Ectodermal cell (in vitro differentiated cells): ENCODE data around the gene KAT8.

Experiments
- H3K27ac ChIP-seq: 2 replicates; pipeline ENCODE4 v1.7.0; 2013; ENCODE audit warnings: mild to moderate bottlenecking, low read depth, low read length; ENCODE audit not compliant: insufficient read depth, poor library complexity, severe bottlenecking
- H3K27me3 ChIP-seq: 2 replicates; pipeline ENCODE4 v1.7.0; 2013; ENCODE audit warnings: mild to moderate bottlenecking, low read length; ENCODE audit not compliant: insufficient read depth, control insufficient read depth, poor library complexity, severe bottlenecking
- H3K36me3 ChIP-seq: one replicate; pipeline ENCODE4 v1.7.0; 2013; ENCODE audit warnings: low read length; ENCODE audit not compliant: control insufficient read depth, insufficient read depth
- H3K4me1 ChIP-seq: one replicate; pipeline ENCODE4 v1.7.0; 2013; ENCODE audit warnings: low read length; ENCODE audit not compliant: control insufficient read depth, insufficient read depth
- H3K4me3 ChIP-seq: 2 replicates; pipeline ENCODE4 v1.7.0; 2013; ENCODE audit warnings: low read depth, low read length, control low read depth; ENCODE audit not compliant: insufficient read depth
- H3K9me3 ChIP-seq: 2 replicates; pipeline ENCODE4 v1.7.0; 2013; ENCODE audit warnings: mild to moderate bottlenecking, low read length, moderate library complexity; ENCODE audit not compliant: control insufficient read depth
- WGBS, 2 experiments: methylation state at CpG; one replicate each; pipeline ENCODE4 v1.1.7; 2013; ENCODE audit warnings: missing lambda C conversion rate in 2 of 2; 5-methylcytosine and 5-hydroxymethylcytosine counted together

The KAT8 gene

DNA sequence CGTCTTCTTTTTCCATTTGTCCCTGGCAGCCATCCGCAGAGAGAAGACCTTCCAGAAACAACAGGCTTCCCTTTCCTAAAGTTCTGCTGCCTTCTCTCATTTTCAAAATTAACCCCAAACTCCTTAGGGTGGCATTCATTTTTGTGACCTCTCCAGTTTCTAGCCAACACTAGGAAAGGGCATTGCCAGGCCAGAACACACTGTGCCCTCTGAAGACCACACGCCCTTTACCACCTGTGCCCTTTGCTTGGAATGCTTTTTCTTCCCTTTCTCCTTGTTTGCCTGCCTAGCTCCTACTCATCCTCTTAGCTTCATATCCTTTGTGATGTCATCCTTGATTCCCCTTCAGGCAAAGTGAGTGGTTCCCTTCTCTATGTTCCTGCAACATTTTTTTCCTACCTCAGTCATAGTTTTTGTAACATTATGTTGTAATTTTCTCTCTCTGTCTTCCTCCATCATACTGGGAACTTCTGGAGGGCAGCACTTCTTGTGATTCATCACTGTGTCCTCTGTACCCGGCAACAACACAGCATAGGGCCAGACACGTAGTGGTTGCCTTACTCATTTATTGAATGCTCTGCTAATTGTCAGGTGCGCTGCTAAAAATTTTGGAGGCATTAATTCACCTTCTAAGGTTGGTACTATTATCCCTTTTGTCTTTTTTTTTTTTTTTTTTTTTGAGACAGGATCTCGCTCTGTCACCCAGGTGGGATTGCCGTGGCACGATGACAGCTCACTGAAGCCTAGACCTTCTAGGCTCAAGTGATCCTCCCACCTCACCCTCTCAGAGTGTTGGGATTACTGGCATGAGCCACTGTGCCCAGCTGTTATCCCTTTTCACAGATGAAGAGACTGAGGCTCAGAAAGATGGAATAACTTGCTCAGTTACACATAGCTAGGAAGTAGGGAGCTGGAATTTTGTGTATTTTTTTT is 1.0 kb downstream of the KAT8 start:
- H3K9me3 ChIP-seq, result no peaks in the 10 kb centered on the region
- 69 to 71% methylated on average over 9 of the region's 9 CpGs for whole genome bisulfite sequencing, 2 experiments
- no peaks in the 10 kb centered on the region for H3K27me3 ChIP-seq
- H3K27ac ChIP-seq, result no peak overlapping the region
- no peaks in the 10 kb centered on the region for H3K4me1 ChIP-seq
- H3K4me3 ChIP-seq, result peak overlapping the region; percentile 75
- H3K36me3 ChIP-seq, result peaks cover 26% of the 10 kb centered on the region

DNA sequence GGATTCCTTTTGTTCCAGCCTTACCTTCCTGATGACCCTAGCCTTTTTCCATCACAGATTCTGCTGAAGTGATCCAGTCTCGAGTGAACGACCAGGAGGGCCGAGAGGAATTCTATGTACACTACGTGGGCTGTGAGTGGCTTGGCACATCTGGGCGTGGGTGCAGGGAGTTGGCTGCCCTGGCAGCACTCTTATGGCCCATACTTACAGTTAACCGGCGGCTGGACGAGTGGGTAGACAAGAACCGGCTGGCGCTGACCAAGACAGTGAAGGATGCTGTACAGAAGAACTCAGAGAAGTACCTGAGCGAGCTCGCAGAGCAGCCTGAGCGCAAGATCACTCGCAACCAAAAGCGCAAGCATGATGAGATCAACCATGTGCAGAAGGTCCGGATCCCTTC is 2.7 kb downstream of the KAT8 start:
- Histone ChIP-seq H3K9me3 (no peaks in the 10 kb centered on the region), H3K4me1 (no peaks in the 10 kb centered on the region), H3K27me3 (no peaks in the 10 kb centered on the region), H3K27ac (no peak overlapping the region), H3K36me3 (peaks cover 26% of the 10 kb centered on the region), H3K4me3 (no peak overlapping the region)
- 96% methylated on average over 16 of the region's 16 CpGs for WGBS, 2 experiments

DNA sequence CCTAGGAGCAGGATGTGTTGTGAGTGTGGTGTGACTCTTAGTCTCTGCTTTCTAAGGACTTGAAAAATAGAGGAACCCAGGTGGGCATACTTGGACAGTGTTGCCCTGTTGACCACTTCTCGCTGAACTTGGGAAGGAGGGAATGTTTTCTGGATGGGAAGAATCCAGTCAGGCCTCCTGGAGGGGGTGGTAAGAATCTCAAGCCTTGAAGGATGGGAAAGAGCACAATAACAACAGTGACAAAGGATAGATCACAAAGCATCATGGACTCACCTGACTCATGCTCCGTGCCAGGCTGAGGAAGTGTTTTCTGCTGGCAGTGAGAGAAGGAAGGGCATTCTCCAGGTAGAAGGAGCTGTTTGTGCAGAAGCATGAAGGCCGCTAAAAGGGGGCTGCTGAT is 8.4 kb downstream of the KAT8 start:
- 95 to 96% methylated on average over 3 of the region's 3 CpGs for WGBS, 2 experiments
- Histone ChIP-seq H3K27me3 (no peaks in the 10 kb centered on the region), H3K27ac (no peak overlapping the region), H3K36me3 (peaks cover 19% of the 10 kb centered on the region), H3K4me1 (no peaks in the 10 kb centered on the region), H3K4me3 (no peak overlapping the region), H3K9me3 (no peaks in the 10 kb centered on the region)

- WGBS, 2 experiments, result 94 to 95% methylated on average over 13 of the region's 13 CpGs
- Histone ChIP-seq H3K9me3 (no peaks in the 10 kb centered on the region), H3K36me3 (peaks cover 11% of the 10 kb centered on the region), H3K4me1 (no peaks in the 10 kb centered on the region), H3K27ac (no peak overlapping the region), H3K27me3 (no peaks in the 10 kb centered on the region), H3K4me3 (no peak overlapping the region)
These were observed 9.7 kb downstream of the KAT8 start for GRCh38 chr16:31127182-31127581.

DNA sequence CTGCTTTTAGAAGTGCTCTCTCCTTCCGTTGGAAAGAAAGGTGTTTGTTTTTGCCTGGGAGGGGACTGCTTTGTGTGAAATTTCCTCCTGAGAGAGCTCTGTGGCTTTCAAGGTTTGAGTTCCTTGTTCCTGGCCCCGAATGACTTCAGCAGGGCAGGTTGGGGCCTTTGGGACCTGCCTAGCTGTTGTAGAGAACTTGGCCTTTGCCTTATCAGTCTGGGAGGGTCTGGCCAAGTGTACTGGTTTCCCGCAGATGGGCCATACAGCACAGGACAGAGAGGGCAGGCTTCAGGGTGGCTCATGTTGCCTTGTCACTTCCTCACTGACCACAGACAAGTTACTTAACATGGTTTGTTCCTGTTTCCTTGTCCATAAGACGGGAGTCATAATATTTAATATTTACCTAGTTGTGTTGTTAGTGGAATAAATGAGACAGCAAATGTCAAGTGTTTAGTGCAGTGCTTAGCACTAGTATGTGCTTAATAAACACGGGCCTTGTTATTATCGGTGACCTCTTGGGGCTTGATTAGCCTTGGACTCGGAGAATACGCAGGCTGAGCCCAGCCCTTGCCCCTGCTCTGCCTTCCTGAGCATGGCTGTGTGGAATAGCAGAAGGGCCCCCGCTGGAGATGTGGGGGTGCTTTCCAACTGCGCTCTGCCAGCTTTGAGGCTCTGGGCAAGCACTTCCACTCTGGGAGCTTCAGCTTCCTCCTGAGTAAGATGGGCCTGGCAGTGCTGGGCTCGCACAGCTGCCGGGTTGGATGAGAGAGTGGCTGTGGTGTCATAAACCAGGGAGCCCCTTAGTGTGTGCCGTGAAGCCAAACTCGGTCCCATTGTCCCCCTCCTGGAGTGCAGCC is 11.5 kb downstream of the KAT8 start:
- H3K9me3 ChIP-seq, result no peaks in the 10 kb centered on the region
- H3K36me3 ChIP-seq, result peaks cover 5% of the 10 kb centered on the region
- no peaks in the 10 kb centered on the region for H3K4me1 ChIP-seq
- H3K27ac ChIP-seq, result no peak overlapping the region
- H3K4me3 ChIP-seq, result no peak overlapping the region
- WGBS, 2 experiments, result 91 to 93% methylated on average over 14 of the region's 14 CpGs
- no peaks in the 10 kb centered on the region for H3K27me3 ChIP-seq

- Histone ChIP-seq H3K4me1 (peaks cover 2% of the 10 kb centered on the region), H3K4me3 (no peak overlapping the region), H3K27me3 (no peaks in the 10 kb centered on the region), H3K9me3 (no peaks in the 10 kb centered on the region), H3K36me3 (peaks cover 5% of the 10 kb centered on the region), H3K27ac (no peak overlapping the region)
- 92 to 93% methylated on average over 29 of the region's 29 CpGs for WGBS, 2 experiments
These were observed 12.3 kb downstream of the KAT8 start for GRCh38 chr16:31129568-31130335.

- H3K27ac ChIP-seq, result no peak overlapping the region
These were observed 12.9 kb downstream of the KAT8 start for GRCh38 chr16:31130336-31130891.

DNA sequence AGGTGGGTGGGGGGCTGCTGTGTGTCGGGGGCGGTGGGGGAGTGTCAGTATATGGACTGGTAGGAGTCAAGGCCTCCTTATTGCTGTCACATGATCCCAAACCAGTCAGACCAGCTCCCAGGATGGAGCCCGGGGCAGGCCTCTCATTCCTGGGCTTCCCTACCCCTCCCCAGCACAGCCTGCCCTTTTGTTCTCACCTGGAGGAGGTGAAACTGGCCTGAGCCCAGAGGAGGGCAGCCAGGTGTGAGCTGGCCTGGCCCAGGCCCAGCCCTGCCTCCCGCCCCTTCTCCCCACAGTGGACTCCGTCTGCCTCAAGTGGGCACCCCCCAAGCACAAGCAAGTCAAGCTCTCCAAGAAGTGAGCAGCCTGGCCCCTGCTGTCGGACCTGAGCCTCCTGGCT is 13.4 kb downstream of the KAT8 start:
- WGBS, 2 experiments, result 86 to 91% methylated on average over 6 of the region's 6 CpGs
- peaks cover 5% of the 10 kb centered on the region for H3K36me3 ChIP-seq
- H3K27me3 ChIP-seq, result no peaks in the 10 kb centered on the region

More at GRCh38 chr16:31130336-31130891, 12.9 kb downstream of the KAT8 start:
- WGBS, 2 experiments, result 92 to 94% methylated on average over 10 of the region's 10 CpGs
- Histone ChIP-seq H3K9me3 (no peaks in the 10 kb centered on the region), H3K36me3 (peaks cover 5% of the 10 kb centered on the region), H3K4me1 (peaks cover 8% of the 10 kb centered on the region), H3K27me3 (no peaks in the 10 kb centered on the region), H3K4me3 (no peak overlapping the region)

GRCh38 chr16:31131416-31131815 is 14.0 kb downstream of the KAT8 start:
- H3K4me3 ChIP-seq, result no peak overlapping the region
- H3K27ac ChIP-seq, result no peak overlapping the region
- WGBS, 2 experiments, result 95 to 96% methylated on average over 11 of the region's 11 CpGs

More for the DNA sequence above, 13.4 kb downstream of the KAT8 start:
- H3K4me1 ChIP-seq, result peaks cover 13% of the 10 kb centered on the region
- no peak overlapping the region for H3K27ac ChIP-seq
- no peaks in the 10 kb centered on the region for H3K9me3 ChIP-seq
- no peak overlapping the region for H3K4me3 ChIP-seq

More at GRCh38 chr16:31131416-31131815, 14.0 kb downstream of the KAT8 start:
- Histone ChIP-seq H3K9me3 (no peaks in the 10 kb centered on the region), H3K4me1 (peaks cover 14% of the 10 kb centered on the region), H3K27me3 (no peaks in the 10 kb centered on the region), H3K36me3 (peaks cover 5% of the 10 kb centered on the region)
